ENCODE measurements around the gene GPR3.

The GPR3 gene

DNA sequence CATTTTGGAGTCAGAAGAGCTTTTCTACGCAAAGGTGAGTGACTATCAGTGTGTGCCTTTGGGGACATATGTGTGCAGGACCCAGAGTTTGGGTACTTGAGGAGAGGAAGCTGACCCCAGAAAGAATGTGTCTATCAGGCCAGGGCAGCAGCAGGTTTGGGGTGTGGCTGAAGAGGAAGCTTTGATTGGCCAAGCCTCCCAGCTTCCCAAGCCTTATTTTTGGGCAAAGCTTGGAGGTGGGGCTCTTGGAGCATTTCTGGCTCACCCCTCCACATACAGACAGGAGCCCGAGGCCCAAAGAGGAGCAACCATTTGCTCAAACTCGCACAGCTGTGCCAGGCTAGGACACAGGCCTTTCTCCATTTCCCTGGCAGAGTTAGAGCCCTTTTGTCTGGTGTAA, 4.7 kb downstream of the GPR3 start:
- TF ChIP-seq, protein P1, sequence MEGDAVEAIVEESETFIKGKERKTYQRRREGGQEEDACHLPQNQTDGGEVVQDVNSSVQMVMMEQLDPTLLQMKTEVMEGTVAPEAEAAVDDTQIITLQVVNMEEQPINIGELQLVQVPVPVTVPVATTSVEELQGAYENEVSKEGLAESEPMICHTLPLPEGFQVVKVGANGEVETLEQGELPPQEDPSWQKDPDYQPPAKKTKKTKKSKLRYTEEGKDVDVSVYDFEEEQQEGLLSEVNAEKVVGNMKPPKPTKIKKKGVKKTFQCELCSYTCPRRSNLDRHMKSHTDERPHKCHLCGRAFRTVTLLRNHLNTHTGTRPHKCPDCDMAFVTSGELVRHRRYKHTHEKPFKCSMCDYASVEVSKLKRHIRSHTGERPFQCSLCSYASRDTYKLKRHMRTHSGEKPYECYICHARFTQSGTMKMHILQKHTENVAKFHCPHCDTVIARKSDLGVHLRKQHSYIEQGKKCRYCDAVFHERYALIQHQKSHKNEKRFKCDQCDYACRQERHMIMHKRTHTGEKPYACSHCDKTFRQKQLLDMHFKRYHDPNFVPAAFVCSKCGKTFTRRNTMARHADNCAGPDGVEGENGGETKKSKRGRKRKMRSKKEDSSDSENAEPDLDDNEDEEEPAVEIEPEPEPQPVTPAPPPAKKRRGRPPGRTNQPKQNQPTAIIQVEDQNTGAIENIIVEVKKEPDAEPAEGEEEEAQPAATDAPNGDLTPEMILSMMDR (IDR thresholded peaks at IDR 0.05; ENCODE audit: low read depth, low read length, missing control alignments) = no peak
- DNase-seq (ENCODE audit: low read depth) = no peak
- no peak overlapping the region for H3K4me3 ChIP-seq (ENCODE audit: low read depth, low read length)

GRCh38 chr1:27397749-27398148, 5.3 kb downstream of the GPR3 start:
- H3K4me3 ChIP-seq (ENCODE audit: low read depth, low read length) = no peak overlapping the region
- DNase-seq (ENCODE audit: low read depth) = no peak
- TF ChIP-seq, protein P1 (IDR thresholded peaks at IDR 0.05; ENCODE audit: low read depth, low read length, missing control alignments) = no peak

DNA sequence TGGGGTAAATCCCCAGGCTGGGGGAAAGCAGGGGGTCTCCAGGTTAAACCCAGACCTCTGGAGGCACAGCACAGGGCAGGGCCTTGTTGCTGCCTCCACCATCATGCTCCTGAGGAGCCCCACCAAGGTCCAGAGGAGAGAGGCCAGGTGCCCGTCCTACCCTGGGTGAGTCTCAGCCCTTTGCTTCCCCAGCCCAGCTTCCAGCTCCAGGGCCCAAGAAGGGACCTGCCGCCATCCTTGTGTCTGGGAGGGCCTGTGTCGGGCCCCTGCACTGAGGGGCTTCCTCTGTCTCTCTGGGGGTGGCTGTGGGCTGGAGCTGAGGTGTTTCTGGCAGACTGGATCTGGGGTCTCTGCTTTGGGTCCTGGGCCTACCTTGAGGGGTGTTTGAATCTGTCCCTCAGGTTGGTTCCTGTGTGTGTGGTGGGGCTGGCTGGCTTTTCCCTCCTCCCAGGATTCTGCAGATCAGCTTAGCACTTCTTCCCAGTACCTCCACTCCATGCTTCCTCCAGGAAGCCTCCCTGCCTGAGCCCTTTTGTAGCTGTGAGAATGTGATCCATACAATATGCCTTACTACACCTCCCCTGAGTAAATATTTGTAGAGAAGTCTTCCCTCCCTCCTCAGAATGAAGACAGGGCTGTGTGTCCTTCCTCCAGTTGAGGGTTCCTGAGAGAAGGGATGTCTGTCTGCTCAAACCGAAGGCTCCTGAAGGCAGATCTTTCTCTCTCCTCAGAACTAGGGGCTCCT, 6.2 kb downstream of the GPR3 start:
- DNase-seq (ENCODE audit: low read depth) = no peak
- TF ChIP-seq, protein P1 (IDR thresholded peaks at IDR 0.05; ENCODE audit: low read depth, low read length, missing control alignments) = no peak
- H3K4me3 ChIP-seq (ENCODE audit: low read depth, low read length) = no peak overlapping the region

- no peak overlapping the region for H3K4me3 ChIP-seq (ENCODE audit: low read depth, low read length)
- TF ChIP-seq, protein P1 (IDR thresholded peaks at IDR 0.05; ENCODE audit: low read depth, low read length, missing control alignments) = no peak
- no peak for DNase-seq (ENCODE audit: low read depth)
Observed at GRCh38 chr1:27399251-27400025, 7.0 kb downstream of the GPR3 start.

DNA sequence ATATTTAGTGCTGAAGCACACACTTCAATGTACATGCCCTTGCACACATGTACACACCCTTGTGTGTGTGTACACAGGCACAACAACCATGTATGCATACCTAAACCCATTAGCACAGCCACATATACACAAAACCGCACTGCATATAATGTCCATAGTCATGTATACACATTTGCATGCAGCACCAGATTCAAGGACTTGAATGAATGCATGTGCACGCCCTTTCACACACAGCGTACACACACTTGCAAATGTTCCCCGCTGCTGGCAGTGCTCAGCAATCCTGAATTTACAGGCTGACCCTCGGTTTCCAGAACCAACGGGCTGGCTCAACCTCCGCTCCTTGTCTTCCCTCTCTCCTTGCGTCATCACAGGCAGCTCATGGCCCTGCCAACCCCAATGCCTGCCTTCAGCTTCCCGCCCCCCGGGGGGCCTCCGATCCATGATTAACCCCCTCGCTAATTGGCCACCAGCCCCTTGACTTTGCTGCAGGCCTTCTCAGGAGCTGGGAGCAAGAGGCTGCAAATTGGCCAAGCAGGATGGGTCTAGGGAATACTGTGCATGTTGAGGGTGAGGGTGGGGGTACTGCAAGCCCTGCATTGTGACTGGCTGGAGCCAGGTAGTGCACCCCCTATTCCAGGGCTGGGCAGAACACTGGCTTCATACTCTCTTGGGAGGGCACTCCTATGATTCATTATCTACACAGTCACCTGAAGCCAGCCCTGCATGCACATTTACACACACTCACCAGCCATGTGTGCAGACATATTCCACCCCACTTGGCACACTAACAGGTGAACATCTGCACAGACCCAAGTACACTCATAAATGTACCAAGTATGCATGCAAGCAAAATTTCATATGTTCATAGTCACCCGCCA, 7.9 kb downstream of the GPR3 start:
- H3K4me3 ChIP-seq (ENCODE audit: low read depth, low read length) = no peak overlapping the region
- TF ChIP-seq, protein P1 (IDR thresholded peaks at IDR 0.05; ENCODE audit: low read depth, low read length, missing control alignments) = no peak
- no peak for DNase-seq (ENCODE audit: low read depth)

DNA sequence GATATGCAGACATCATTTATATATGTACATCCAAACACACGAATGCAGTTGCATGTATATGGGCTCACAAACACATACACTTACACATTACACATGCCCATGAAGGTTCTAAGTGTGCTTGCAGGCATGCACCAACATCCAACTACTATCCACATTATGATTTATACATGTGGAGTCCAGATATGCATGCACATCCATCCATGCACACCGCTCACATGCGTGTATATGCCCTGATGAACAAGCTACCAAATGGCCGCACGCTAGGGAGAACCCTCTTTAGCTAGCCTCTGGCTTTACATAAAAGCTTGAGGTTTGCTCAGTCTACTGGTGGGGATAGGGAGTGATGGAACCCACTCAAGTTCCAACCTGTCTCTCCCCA, 8.5 kb downstream of the GPR3 start:
- DNase-seq (ENCODE audit: low read depth) = no peak
- TF ChIP-seq, protein P1 (IDR thresholded peaks at IDR 0.05; ENCODE audit: low read depth, low read length, missing control alignments) = no peak
- no peak overlapping the region for H3K4me3 ChIP-seq (ENCODE audit: low read depth, low read length)

Measured in GM12864 (cell line).